Upper lobe of left lung (tissue), 4 donors: ENCODE measurements around the gene GJB4.

Experiments used
- CTCF ChIP-seq, 6 experiments: fragments of 450-650 bp in 4 of 6; fragments of 200-600 bp in 2 of 6; sonication (generic) in 2 of 6; IDR thresholded peaks; one replicate each; pipeline ENCODE4 v1.5.1; 2016 to 2019; ENCODE audit warnings: antibody characterized with exemption in 6 of 6
- EP300 ChIP-seq, 4 donors: sonication (generic); formaldehyde crosslinking; IDR thresholded peaks; one replicate each; pipeline ENCODE4 v1.5.1; 2017; ENCODE audit warnings: antibody characterized with exemption in 4 of 4, control low read depth in 2 of 4
- POLR2A ChIP-seq, 4 donors: fragments of 450-650 bp; IDR thresholded peaks; one replicate each; pipeline ENCODE4 v1.5.1; 2016 to 2017; ENCODE audit warnings: antibody characterized with exemption in 4 of 4, mild to moderate bottlenecking in 2 of 4
- POLR2AphosphoS5 ChIP-seq, 2 donors: sonication (generic); formaldehyde crosslinking; IDR thresholded peaks; one replicate each; pipeline ENCODE4 v1.5.1; 2017; ENCODE audit warnings: antibody characterized with exemption in 2 of 2

- no peak for TF ChIP-seq CTCF (IDR thresholded peaks at IDR 0.05)
- no peak for TF ChIP-seq EP300 (IDR thresholded peaks at IDR 0.05)
- TF ChIP-seq POLR2AphosphoS5 (IDR thresholded peaks at IDR 0.05) = no peak
- no peak for TF ChIP-seq POLR2A (IDR thresholded peaks at IDR 0.05)
Measured at GRCh38 chr1:34754964-34755637, 4.4 kb upstream of the GJB4 start, which contains the start of gene GJB5.
